GM19397 (cell line): ENCODE data around the gene CHMP1A.

Experiments used
- ATAC-seq: cut with Tn5 transposase; IDR thresholded peaks from one replicate; pipeline ENCODE4 v1.9.1; 2021; ENCODE audit warnings: mild to moderate bottlenecking, moderate library complexity; ENCODE audit not compliant: unreplicated experiment

CHMP1A gene

GRCh38 chr16:89629827-89630610 is 27.5 kb downstream of the CHMP1A start:
- ATAC-seq = no peak

GRCh38 chr16:89624777-89625761 is 32.4 kb downstream of the CHMP1A start:
- ATAC-seq = no peak

GRCh38 chr16:89623511-89624261 is 33.8 kb downstream of the CHMP1A start:
- no peak for ATAC-seq

- no peak for ATAC-seq
Observed at GRCh38 chr16:89621698-89622409, 35.7 kb downstream of the CHMP1A start.

- ATAC-seq = no peak
Observed at GRCh38 chr16:89621136-89621697, 36.3 kb downstream of the CHMP1A start.

GRCh38 chr16:89620406-89620841 is 37.1 kb downstream of the CHMP1A start:
- no peak for ATAC-seq

GRCh38 chr16:89619840-89620239 is 37.7 kb downstream of the CHMP1A start:
- ATAC-seq = no peak

GRCh38 chr16:89618109-89618998 is 39.2 kb downstream of the CHMP1A start:
- ATAC-seq = no peak

- ATAC-seq = no peak
Observed at GRCh38 chr16:89617036-89617435, 40.5 kb downstream of the CHMP1A start.

- ATAC-seq = no peak
Observed at GRCh38 chr16:89616623-89617022, 40.9 kb downstream of the CHMP1A start.

- ATAC-seq = no peak
Observed at GRCh38 chr16:89615596-89616090, 41.9 kb downstream of the CHMP1A start.

GRCh38 chr16:89615176-89615575 is 42.3 kb downstream of the CHMP1A start:
- ATAC-seq = no peak

GRCh38 chr16:89613954-89614459 is 43.5 kb downstream of the CHMP1A start:
- ATAC-seq = no peak

GRCh38 chr16:89613231-89613953 is 44.1 kb downstream of the CHMP1A start, which contains the start of gene DPEP1:
Gene DPEP1 (plus strand): TSS chr16:89613642. CDS start chr16:89630411, 16,769 bp downstream.
- no peak for ATAC-seq

- ATAC-seq = no peak
Observed at GRCh38 chr16:89612415-89613166, 44.9 kb downstream of the CHMP1A start.

GRCh38 chr16:89610108-89610453 is 47.4 kb downstream of the CHMP1A start:
- no peak for ATAC-seq
